Chondrocyte (in vitro differentiated cells): ENCODE results near the gene DNM3. TPM values are rescaled to one million over a fixed set of nuclear protein-coding genes. Genes with fewer than 3 reads are reported as not detected.

Experiments used
- DNase-seq: peaks from one replicate; pipeline ENCODE4 v3.0.0; 2021; ENCODE audit warnings: mixed read lengths, low spot score
- H3K27ac Mint-ChIP-seq: one replicate; pipeline ENCODE4 v1.8.0; 2021; ENCODE audit warnings: mild to moderate bottlenecking, moderate library complexity, mixed read lengths; ENCODE audit not compliant: unreplicated experiment
- H3K27me3 Mint-ChIP-seq: 2 replicates; pipeline ENCODE4 v1.8.0; 2021; ENCODE audit warnings: low read depth, mixed read lengths
- H3K36me3 Mint-ChIP-seq: 2 replicates; pipeline ENCODE4 v1.8.0; 2021; ENCODE audit warnings: low read depth, mixed read lengths
- H3K4me1 Mint-ChIP-seq: 2 replicates; pipeline ENCODE4 v1.8.0; 2021; ENCODE audit warnings: low read depth, mild to moderate bottlenecking, mixed read lengths
- H3K4me3 Mint-ChIP-seq: one replicate; pipeline ENCODE4 v1.8.0; 2021; ENCODE audit warnings: mild to moderate bottlenecking, moderate library complexity, mixed read lengths; ENCODE audit not compliant: unreplicated experiment
- H3K9me3 Mint-ChIP-seq: 2 replicates; pipeline ENCODE4 v1.8.0; 2021; ENCODE audit warnings: low read depth, mixed read lengths
- total RNA-seq: library from RNA; stranded (reverse); gene quantifications from 3 replicates; pipeline ENCODE4 v1.2.1, GENCODE V29; 2021
- TF ChIP-seq, protein P1 (sequence below): fragments of 200-600 bp; sonication (generic); IDR thresholded peaks from 2 replicates; pipeline ENCODE4 v1.5.0; 2021; ENCODE audit warnings: antibody characterized with exemption, mild to moderate bottlenecking, moderate library complexity

DNM3 gene
- total RNA-seq, 1 donor from 2014 or later: 12.4 TPM

DNA sequence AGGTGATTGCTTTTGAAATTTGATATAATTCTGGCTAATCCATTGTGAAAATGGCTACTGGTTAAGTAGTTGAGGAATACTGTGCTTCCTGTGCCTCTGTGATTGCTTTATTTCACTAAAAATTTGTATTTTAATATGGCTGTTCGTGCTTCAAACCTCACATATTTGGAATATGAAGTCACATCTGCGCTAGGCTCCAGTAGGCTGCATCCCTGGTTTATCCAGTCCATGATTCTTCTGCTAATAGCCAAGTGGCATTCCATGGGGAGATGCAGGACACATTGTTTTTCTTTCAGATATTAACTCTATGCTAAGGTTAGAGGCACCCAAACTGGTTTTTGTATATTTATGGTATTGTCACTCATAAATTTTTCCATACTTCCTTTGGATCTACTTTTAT is 25.9 kb downstream of the DNM3 start:
- Mint-ChIP-seq H3K27me3 (peaks cover 5% of the 10 kb centered on the region), H3K27ac (no peak overlapping the region)

GRCh38 chr1:171868217-171868803 is 27.0 kb downstream of the DNM3 start:
- DNase-seq: no peak
- TF ChIP-seq, protein P1, sequence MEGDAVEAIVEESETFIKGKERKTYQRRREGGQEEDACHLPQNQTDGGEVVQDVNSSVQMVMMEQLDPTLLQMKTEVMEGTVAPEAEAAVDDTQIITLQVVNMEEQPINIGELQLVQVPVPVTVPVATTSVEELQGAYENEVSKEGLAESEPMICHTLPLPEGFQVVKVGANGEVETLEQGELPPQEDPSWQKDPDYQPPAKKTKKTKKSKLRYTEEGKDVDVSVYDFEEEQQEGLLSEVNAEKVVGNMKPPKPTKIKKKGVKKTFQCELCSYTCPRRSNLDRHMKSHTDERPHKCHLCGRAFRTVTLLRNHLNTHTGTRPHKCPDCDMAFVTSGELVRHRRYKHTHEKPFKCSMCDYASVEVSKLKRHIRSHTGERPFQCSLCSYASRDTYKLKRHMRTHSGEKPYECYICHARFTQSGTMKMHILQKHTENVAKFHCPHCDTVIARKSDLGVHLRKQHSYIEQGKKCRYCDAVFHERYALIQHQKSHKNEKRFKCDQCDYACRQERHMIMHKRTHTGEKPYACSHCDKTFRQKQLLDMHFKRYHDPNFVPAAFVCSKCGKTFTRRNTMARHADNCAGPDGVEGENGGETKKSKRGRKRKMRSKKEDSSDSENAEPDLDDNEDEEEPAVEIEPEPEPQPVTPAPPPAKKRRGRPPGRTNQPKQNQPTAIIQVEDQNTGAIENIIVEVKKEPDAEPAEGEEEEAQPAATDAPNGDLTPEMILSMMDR: no peak
- Mint-ChIP-seq H3K4me3 (no peak overlapping the region), H3K27me3 (peaks cover 5% of the 10 kb centered on the region), H3K4me1 (peaks cover 11% of the 10 kb centered on the region), H3K9me3 (no peaks in the 10 kb centered on the region), H3K36me3 (no peaks in the 10 kb centered on the region), H3K27ac (no peak overlapping the region)

More for the DNA sequence above, 25.9 kb downstream of the DNM3 start:
- Mint-ChIP-seq H3K36me3 (no peaks in the 10 kb centered on the region), H3K9me3 (no peaks in the 10 kb centered on the region), H3K4me1 (peaks cover 11% of the 10 kb centered on the region), H3K4me3 (no peak overlapping the region)
- no peak for DNase-seq
- TF ChIP-seq, protein P1: no peak

GRCh38 chr1:171869097-171869496 is 27.8 kb downstream of the DNM3 start:
- H3K36me3 Mint-ChIP-seq: no peaks in the 10 kb centered on the region
- DNase-seq: no peak
- no peak overlapping the region for H3K4me3 Mint-ChIP-seq
- H3K4me1 Mint-ChIP-seq: peaks cover 11% of the 10 kb centered on the region
- no peaks in the 10 kb centered on the region for H3K9me3 Mint-ChIP-seq
- H3K27ac Mint-ChIP-seq: no peak overlapping the region
- H3K27me3 Mint-ChIP-seq: peaks cover 5% of the 10 kb centered on the region
- TF ChIP-seq, protein P1: no peak

DNA sequence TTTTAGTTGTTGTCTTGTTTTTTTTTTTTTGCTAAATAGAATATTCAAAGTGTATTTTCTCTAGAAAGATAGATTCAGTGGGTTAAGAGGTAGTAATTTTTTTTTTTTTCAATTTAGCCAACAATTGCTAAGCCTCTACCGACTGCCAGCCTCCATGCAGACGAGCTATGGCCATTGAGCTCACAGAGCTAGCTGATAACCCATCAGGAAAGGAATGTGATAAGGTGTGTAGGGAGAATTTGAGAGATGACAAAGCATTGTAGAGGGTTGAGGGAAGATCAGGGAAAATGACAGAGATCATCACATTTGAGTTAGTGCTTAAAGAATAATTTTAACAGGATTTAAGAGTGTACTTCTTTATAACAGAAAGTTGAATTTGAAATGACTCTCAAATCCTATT is 30.6 kb downstream of the DNM3 start:
- Mint-ChIP-seq H3K27ac (no peak overlapping the region), H3K9me3 (no peaks in the 10 kb centered on the region), H3K4me1 (peaks cover 11% of the 10 kb centered on the region), H3K4me3 (no peak overlapping the region), H3K36me3 (no peaks in the 10 kb centered on the region), H3K27me3 (peaks cover 5% of the 10 kb centered on the region)
- TF ChIP-seq, protein P1: no peak
- no peak for DNase-seq

DNA sequence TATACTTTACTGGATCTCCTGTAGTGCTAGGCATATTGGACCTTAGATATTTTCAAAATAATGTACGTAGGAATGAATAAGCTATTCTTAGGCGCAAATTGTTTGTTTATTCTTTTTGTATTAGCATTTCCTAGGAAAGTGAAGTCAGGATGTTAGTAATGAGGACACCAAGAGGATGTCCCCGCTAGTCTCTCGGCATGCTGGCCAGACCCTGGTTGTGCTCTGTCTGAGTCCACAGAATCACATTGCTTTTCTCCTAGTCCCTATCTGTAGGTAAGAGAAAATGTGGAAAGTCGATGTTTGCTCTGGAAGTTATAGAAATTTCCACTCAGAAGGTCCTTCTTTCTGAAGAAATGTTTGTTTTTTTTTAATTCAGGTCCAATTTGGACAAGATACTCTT is 31.1 kb downstream of the DNM3 start:
- H3K27ac Mint-ChIP-seq: no peak overlapping the region
- DNase-seq: no peak
- H3K9me3 Mint-ChIP-seq: no peaks in the 10 kb centered on the region
- no peak overlapping the region for H3K4me3 Mint-ChIP-seq
- no peaks in the 10 kb centered on the region for H3K36me3 Mint-ChIP-seq
- H3K4me1 Mint-ChIP-seq: peaks cover 11% of the 10 kb centered on the region
- H3K27me3 Mint-ChIP-seq: peaks cover 5% of the 10 kb centered on the region
- TF ChIP-seq, protein P1: no peak
